NCI-H2107 treated with DMSO at 0.1 percent for 48 hours (cell line): ENCODE measurements around the gene COL16A1.
"Not testable (repeated sequence)": the region's sequence is repeated elsewhere in the genome, so short reads cannot be mapped to it uniquely, and the experiment has no call there.

ENCODE experiments used
- DNase-seq: peaks from one replicate; lab custom pipeline; 2025; ENCODE audit not compliant: unreplicated experiment; lab: John Stamatoyannopoulos, UW

The COL16A1 gene

GRCh38 chr1:31707059-31707600 is 3.3 kb upstream of the COL16A1 start:
- DNase-seq, result not testable (repeated sequence)

- no peak for DNase-seq
Measured at GRCh38 chr1:31706384-31707058, 2.7 kb upstream of the COL16A1 start.

DNA sequence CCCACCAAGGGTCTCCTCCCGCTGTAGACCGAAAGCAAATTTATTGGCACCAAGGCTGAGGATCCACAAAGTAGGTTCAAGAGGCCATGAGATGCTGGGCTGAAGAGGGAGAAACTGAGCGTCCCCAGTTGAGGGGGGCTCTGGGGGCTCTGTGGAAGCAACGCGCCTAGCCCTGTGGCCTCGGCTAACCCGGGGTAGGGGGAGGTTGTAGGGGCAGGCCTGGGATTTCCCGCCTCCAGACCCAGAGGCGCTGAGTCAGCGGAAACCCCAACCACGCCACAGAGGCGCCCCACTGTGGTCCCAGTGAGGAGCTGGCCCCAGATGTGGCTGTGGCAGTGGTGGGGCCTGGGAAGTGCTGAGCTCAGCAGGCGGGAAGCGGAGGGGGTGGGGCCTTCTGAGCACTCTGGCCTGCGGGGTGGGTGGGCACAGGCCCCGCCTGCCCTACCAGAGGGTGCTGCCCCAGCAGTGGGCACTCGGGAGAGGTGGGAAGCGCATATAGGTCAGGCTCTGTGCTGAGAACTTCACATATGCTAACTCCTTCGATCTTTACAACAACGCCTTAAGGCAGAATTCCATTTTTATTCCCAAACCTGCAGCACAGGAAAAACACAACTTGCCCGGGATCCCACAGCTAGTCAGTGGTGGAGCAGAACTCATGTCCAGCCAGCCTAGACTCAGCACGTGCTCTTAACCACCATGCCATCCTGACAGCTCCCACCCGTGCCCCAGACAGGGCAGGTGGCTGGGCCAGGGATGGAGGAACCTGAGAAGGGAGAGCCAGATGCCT is 1.5 kb upstream of the COL16A1 start:
- DNase-seq, result no peak

DNA sequence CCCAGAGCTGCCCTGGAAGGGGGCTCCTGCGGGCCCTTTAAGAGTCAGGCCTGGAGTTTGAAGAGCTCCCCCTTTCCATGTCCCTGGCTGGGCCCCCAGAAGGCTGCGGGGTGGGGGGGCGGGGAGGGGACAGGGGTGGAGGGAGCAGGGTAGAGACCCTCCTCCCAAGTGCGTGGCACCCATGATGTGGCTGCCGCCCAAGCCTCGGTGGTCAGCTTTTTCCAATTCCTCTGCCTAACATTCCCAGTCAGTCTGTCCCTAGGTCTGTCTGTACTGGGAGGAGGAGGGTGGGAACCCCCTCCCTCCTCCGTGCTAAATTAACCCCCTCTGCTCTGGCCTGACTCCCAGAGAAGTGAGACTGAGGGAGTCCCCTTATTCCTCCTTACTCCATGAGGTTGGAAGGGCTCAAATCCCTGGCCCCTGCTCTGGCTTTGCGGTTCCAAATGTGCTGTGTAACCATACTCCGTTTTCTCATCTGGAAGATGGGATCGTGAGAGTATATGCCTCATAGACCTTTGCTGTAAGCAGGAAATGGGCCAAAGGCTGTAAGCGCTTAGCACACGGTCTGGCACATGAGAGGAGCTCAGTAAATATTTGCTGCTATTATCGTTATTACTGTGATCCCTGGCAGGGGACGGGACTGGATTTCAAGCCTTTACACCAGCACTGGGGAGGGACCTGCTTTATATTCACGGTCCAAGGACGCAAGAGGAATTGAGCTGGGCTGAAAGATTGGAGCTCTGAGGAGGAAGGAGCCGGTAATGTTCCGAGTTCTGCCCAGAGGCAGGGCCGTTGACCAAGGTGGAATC is 658 bp upstream of the COL16A1 start:
- DNase-seq, result no peak

DNA sequence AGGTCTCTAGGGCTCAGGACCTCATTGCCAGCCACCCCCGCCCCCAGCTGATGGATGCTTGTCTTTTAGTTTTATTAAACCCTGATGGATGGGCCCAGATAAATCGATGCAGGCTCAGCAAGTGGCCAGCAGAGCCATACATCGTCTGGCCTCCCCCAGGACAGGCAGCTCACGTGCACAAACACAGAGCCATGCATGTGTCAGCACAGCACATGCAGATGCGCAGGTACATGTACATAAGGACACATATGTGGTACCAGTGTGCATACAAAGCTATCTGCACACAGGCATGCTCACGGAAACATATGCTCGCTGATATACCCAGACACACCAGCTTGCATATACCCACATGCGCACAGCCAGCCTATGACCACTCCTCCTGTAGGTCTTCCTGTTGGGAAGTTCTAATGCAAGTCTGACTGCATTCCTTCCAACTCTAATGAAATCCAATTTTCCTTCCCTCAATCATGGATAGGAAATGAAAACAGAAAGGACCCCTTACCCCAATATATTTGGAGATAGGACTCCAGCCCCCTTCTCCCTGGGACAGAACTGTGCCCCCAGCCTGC is 897 bp downstream of the COL16A1 start:
- DNase-seq, result no peak

- DNase-seq, result no peak
Measured at GRCh38 chr1:31701091-31701736, 2.6 kb downstream of the COL16A1 start.

DNA sequence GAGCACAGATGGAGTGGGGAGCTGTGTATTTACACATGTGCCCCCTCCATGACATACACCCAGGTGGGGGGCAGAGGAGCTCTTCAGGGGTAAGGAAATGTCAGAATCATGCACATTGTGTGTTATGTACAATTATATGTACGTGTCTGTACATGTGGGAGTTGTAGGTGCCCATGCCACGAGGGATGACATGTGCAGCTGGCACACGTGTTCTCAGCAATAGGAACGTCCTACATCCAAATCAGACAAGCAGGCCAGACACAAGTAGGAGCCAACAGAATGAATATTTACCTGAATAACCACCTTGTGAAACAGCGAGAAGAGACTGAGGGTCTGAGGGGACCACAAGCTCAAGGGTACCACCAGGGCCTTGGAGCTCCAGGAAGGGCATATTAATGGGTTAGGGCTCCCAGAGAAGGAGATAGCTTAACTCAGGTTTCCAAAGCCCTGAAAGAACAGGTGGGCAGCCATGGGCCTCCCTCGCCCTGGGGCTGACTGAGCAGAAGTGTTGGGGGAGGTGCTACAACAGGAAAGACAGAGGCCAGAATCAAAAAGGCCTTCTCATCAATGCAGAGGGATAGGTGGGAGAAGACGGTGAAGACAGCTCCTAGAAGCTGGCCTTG is 3.2 kb downstream of the COL16A1 start:
- DNase-seq, result no peak

GRCh38 chr1:31699341-31699891 is 4.4 kb downstream of the COL16A1 start:
- DNase-seq, result no peak

DNA sequence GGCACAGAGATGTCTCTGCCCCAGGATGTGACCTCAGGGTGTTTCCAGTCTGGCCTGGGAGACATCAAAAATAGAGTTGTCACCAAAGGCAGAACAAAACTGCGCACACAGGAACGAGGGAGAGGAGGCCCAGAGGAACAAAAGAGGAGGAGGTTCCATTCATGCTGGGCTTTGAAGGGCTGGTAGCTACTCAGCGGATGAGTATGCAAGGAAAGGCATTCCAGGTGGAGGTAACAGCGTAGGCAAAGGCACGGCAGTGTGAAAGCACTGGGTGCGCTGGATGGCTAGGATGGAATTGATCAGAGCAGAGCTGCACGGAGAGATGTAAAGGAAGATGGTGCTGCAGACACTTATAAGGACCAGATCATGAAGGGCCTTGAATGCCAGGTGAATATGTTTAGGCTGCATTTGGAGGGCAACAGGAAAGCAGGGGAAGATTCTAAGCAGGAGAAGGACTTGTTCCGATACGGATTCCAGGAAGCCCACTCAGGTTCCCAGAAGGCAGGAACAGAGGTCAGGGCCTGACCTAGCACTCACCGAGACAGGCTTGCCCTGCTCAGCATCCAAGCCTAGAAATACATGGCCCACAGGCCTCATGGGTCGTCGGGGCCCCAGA is 6.3 kb downstream of the COL16A1 start:
- DNase-seq, result no peak

DNA sequence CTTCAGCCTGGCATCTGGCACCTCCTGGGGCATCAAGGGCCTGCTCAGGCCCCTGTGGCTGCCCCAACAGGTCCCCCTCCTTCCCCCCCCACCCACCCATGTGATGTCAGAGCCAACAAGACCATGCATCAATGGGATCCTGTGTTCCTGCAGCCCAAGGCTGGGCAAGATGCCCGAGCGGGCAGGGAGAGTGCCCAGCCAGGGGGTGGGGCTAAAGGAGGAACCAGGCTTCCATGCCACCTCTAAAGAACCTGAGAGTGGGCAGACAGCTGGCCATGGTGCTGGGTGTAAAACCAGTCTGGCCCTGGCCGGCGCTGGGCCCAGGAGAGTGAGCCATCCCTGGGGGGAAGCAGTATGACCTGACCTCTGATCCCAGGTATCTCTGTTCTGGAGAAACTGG is 7.6 kb downstream of the COL16A1 start:
- no peak for DNase-seq

- DNase-seq, result no peak
Measured at GRCh38 chr1:31695327-31695726, 8.5 kb downstream of the COL16A1 start.

DNA sequence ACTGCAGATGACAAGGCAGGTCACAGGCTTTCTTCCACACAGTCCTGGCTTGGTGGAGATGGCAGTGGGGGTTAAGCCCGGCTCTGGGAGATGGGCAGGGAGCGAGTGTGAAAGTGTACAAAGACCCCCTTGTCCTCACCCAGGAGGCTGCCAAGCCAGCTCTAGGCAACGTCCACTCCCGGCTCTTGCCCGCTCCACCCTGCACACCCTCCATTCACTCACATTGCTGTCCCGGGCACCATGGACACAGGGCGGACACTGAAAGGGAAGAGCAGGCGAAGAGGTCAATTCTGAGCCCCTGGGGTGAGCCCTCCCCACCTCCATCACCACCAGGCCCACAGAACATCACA is 8.9 kb downstream of the COL16A1 start:
- DNase-seq, result no peak

DNA sequence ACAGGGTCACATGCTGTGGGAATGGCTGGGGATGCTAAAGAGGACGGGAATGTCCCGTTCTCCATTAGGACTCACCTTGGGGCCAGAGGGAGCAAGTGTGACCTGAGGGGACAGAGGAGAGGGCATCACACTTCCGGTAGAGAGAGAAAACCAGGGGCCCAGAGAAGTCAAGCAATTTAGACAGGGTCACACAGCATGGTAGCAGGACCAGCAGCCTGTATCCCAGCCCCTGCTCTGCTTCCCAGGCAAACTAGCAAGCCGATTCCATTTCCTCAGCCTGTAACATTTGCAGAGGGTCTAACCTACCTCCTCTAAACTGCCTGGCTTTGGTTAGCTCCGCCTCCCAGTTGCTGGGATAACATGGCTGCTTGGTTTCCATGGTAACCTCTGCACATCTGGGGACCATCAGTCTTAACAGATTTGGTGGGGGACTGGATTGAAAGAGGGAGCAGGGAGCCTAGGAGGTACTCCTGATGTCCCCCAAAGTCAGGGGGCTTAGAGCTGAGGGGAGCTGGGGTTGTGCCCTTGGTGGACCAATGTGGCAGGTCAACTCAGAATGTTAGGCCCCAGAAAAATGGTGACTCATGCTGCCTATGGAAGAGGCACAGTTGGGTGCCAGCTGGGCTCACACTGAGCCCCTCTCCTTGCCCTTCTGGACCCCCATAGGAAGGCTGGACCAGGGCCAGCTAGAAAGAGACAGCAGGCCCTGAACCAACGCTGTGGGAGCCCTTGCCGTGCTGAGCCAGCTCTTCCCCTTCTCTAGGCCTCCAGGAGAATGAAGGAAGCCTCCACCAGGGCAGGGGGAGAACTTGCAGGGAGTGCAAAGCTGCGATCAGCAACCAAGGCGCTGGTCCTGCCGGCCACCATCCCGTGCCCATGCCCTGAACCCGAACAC is 9.5 kb downstream of the COL16A1 start:
- DNase-seq, result no peak

DNA sequence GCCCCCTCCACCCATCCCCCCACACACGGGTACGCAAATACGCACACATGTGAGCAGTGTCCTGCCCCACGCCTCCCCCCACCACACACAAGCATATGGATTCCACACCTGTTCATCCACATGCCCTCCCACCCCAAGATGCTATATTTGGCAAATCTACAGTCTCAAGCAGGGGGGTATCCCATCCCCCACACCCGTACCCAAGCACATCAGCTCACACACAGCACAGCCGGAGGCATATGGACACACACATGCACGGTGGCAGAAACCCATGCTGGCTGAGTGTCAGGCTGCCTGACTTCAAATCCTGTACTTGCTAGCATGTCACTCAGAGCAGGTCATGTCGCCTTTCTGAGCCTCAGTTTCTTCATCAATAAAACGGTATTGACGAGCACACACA is 10.6 kb downstream of the COL16A1 start:
- no peak for DNase-seq

DNA sequence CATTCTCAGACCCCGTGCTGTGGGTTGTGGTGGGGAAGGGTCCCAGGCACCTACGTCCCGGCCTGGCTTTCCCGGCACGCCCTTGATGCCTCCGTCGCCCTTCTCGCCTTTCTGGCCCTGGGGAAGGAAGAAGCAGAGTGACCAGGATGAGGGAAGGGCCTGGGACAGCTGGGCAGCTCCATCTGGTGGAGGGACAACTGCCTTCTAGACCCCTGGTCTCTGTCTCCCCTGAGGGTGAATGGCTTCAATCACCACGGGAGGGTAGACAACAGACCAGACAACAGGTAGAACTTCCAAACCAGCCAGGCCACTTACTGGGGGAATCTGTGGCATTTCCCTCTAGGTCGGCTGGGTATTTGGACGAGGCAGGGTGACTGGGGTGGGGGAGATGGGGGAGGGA is 11.9 kb downstream of the COL16A1 start:
- no peak for DNase-seq

DNA sequence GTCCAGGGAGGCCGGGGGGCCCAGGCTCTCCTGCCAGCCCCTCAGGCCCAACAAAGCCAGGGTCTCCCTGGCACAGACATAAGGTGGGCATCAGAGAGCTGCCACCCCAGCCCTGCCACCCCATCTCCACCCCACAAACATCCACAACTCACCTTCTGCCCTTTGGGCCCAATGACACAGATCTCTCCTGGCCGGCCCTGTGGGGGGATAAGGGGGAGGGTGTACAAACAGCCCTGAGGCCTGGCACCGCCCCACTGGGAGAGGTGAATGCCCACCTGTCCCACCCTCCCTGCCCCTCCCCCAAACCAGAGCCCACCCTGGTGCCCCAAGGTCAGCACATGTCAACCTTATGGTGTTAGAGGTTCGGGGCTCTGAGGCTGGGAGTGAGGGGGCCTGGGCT is 12.4 kb downstream of the COL16A1 start:
- no peak for DNase-seq

GRCh38 chr1:31690921-31691320 is 12.9 kb downstream of the COL16A1 start:
- no peak for DNase-seq

GRCh38 chr1:31689854-31690253 is 14.0 kb downstream of the COL16A1 start:
- DNase-seq, result no peak

DNA sequence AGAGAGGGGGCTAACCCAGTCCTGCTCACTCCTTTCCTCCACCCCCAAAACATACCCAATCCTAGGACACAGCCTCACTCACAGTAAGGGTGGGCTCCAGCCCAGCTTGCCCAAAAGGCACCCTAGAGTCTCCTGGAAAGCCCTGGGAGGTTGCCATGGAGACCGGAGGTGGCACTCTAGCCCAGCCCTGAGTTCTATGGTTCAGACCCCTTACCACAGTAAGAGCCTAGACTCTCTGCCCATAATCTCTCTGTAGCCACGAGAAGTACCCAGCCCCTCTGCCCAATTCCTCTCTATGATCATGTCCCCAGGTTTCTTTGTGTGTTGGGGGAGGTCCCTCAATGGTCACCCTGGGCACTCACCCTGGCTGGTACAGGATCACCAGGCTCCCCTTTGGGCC is 14.4 kb downstream of the COL16A1 start:
- DNase-seq, result no peak
